ENCODE measurements around the gene MYLK4.

The MYLK4 gene

DNA sequence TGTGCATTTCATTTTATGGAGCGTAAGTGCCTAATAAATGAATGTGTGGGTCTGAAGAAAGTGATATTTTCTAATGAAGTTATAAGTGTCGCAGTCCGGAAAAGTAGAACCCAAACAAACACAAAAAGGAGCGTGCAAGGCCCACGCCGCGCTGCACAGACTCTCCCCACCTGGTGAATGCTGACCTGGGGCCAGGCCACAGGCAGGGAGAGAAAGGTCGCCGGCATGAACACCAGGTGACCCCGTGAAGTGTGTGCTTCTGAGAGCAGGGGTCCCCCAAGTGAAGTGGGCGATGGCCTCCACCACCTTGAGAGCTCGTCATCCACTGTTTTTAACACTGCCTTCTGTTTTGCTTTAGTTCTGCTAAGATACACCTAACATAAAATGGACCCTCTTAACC is 114.8 kb downstream of the MYLK4 start:
- in situ Hi-C loops (cut with HindIII; ENCODE audit: low sequenced_read_pairs), result loop anchor here (25.0 kb wide), 1 partner anchor 449 kb away; no protein-coding TSS in a partner anchor

DNA sequence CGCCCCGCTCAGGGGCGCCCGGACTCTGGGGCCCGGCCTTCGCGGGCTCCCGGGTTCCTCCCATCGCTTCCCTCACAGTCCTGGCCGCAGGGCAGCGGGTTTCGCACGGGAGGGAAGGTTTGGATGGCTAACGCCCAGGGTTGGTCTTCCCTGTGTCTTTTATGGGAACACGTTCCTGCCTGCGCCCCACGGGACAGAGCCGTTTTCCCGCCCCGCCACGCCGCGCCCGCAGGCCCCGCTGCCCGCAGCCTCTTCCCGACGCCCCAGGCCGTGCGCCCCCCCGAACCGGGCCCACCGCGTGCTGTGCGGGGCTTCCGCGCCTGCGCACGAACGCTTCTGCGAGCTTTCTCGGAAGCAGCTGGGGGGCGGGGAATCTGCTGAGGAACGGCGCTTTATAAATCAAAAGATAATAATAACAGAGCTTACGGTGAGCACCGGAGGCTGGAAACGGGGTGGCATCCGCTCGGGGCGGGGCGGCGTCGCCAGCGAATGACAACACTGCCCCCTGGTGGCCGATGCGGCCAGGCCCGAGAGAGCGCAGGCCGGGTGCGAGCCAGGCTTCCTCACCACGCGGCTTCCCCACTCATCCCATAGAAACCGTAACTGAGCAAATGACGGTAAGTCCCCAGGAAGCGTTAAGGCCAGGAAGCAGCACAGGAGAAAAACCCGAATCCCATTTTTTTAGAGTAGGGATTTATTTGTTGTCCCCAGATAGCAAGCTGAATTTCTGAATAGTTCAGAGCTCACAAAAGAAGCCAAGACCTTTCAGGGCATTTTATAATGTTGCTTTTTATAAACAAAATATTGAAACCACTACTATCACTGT is 116.4 kb downstream of the MYLK4 start:
- in situ Hi-C loops (cut with HindIII; ENCODE audit: low sequenced_read_pairs), result loop anchor here (25.0 kb wide), 1 partner anchor 447 kb away; no protein-coding TSS in a partner anchor

DNA sequence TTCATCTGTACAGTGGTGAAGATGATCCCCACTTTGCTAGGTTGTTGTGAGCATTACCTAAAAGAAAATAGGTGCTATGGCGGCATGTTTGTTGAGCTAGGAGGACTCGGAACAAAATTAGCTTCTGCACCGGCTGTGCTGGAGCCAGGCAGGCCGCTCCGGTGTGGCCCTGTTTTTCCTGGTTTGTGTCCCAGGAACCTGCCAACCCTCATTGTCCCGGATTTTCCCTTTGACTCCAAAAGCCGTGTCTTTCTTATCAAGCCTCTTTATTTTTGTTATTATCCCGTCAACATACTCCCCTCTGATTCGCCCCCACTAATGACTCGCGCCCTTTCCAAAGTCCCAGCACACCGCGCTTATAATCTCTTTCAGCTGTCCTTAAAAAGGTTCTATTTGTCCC is 117.0 kb downstream of the MYLK4 start:
- in situ Hi-C loops (cut with HindIII; ENCODE audit: low sequenced_read_pairs), result loop anchor here (25.0 kb wide), 1 partner anchor 446 kb away; no protein-coding TSS in a partner anchor

DNA sequence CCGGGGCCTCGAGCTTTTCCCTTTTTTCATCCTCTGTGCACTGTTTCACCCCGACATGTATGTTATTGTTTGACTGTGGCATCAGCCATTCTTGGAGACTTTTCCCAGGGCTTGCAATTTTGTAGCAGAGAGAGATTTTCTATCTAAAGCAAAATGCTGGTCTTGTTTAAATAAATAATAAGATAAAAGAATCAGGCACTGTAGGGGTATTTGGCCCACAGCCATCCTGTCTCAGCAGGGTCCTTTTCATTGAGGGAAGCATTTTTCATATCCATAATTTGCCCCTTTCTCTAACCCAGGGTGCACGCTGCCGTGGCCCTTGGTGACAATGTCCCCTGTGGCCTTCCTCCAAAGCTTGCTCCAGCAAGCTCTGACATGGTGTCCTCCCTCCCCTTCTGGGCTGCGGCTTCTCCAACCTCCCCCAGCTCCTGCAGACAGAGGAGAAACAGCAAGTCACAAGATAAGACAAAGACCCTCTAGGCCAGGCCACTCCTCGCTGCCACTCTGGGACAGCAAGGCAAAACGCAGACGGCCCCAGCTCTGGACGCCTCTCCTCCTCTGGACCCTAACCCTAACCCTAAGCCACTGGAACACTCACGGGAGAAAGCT is 117.6 kb downstream of the MYLK4 start:
- in situ Hi-C loops (cut with HindIII; ENCODE audit: low sequenced_read_pairs), result loop anchor here (25.0 kb wide), 1 partner anchor 446 kb away; no protein-coding TSS in a partner anchor

DNA sequence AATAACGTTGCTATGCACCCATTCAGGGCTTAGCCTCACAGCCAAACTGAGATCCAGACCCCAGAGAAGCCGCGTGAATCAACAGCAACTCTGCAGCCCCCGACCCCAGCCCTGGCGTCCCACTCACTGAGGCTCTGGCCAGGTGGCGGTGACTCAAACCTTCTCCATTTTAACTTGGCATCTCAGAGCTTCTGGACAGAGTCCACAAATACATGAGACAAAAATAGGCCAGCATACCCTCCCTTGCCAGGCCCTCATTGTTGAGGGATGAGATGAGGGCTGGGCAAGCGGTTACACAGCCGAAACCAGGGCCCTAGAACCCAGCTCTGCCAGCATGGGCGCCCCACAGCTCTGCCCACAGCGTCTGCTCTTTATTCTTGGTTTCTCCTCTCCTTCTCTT is 118.4 kb downstream of the MYLK4 start:
- in situ Hi-C loops (cut with HindIII; ENCODE audit: low sequenced_read_pairs), result loop anchor here (25.0 kb wide), 1 partner anchor 445 kb away; no protein-coding TSS in a partner anchor

DNA sequence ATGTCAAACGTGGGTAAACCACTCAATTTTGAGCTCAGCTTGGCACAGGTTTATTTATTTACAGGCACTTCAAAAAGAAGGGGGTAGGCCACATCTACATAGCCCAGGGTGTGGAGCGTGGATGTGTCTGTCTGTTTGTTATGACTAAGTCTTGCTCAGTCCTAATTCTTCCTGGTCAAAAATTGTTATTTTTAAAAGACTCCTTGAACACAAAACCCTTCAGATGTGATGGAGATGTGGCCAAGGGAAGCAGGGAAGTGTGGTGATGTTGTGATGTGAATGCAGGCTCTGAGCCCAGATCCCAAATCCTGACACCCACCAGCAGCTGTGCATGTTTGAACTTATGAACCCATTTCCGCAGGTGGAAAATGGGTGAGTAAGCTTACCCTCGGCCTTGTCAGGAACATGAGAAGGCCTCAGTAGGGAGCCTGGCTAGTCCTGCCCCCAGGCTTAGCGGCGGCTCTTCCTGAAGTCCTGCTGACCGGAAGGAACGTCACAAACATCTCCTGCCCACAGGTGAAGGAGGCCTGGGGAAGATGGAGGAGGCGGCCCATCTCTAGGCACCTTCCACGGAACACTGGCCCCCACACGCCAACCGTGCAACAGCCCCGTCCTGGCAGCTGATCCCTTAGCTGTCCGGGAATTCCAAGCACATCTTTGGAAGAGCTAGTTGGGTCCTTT is 119.7 kb downstream of the MYLK4 start:
- in situ Hi-C loops (cut with HindIII; ENCODE audit: low sequenced_read_pairs), result loop anchor here (25.0 kb wide), 1 partner anchor 444 kb away; no protein-coding TSS in a partner anchor

DNA sequence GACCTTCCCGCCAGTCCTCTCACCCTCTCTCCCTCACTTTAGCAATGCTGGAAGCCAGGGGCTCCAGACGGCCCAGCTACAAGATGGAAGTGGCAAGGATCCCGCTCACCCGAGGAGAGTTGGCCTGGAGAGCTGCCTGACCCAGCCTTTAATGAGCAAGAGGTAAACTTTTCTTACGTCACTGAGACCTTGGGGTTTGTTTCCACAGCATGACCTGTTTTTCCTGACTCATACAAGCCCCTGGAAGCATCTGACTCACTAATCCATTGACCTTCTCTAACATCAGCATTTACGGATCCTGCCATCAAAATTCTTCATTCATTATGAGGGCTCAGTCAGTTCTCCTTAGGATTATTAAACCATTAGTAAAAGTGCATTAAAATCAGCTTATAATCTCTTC is 120.4 kb downstream of the MYLK4 start:
- in situ Hi-C loops (cut with HindIII; ENCODE audit: low sequenced_read_pairs), result loop anchor here (25.0 kb wide), 1 partner anchor 443 kb away; no protein-coding TSS in a partner anchor

DNA sequence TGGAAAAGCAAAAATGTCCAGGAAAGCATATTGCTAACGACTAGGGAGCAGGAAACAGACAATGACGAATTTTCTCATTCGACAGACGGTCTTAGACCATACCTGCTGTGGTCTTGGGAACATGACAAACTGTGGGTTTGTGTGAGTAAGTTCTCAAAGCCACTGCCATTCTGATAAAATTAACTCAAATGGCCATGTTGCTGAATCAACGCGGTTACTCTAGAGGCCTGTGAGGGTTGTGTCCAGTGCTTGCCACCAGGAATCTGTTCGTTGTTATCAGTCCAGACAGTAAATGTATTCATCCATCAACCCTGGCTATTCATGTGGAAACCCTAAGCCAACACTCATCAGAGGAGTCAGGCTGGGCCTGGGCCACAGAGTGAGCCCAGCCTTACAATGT is 124.3 kb downstream of the MYLK4 start:
- in situ Hi-C loops (cut with HindIII; ENCODE audit: low sequenced_read_pairs), result loop anchor here (5.0 to 25.0 kb wide), 2 partner anchors 439 to 1024 kb away; no protein-coding TSS in a partner anchor

DNA sequence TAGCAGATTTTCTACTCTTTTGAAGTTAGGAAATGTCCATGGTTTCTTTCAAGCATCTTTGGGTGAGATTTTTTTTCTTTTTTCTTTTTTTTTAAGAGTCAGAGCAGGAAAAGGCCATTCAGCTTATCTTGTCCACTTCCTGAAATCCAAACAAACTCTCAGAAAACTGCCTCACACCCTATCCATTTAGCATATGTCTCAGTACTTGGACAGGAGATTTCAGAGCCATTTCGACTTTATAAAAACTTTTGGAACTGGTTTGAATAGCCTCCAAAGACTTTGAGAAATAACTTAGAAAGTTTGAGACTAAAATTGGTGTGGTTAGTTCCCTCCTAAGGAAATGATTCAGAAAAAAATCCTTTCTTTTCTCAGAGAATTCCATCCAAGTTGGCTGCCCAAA is 125.1 kb downstream of the MYLK4 start:
- in situ Hi-C loops (cut with HindIII; ENCODE audit: low sequenced_read_pairs), result loop anchor here (5.0 to 25.0 kb wide), 2 partner anchors 438 to 1023 kb away; no protein-coding TSS in a partner anchor

DNA sequence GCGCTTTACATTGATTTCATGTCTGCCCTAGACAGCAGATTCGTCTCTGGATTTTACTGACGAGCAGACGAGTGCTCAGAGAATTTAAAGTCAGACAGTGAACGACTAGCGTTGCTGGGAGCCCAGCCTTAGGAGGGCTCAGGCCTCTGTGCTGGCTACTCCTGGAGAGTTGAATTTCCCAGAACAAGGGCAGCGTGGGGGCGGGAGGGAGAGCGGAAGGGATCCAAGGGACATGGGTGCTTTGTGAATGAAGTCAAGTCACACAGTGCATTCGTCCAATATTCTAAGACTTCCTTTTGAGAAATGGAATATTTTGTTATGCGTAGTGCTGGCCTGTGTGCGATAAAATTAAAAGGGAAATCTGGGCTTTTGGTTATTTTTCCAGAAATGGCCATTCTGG is 126.5 kb downstream of the MYLK4 start:
- in situ Hi-C loops (cut with HindIII; ENCODE audit: low sequenced_read_pairs), result no loop called here

DNA sequence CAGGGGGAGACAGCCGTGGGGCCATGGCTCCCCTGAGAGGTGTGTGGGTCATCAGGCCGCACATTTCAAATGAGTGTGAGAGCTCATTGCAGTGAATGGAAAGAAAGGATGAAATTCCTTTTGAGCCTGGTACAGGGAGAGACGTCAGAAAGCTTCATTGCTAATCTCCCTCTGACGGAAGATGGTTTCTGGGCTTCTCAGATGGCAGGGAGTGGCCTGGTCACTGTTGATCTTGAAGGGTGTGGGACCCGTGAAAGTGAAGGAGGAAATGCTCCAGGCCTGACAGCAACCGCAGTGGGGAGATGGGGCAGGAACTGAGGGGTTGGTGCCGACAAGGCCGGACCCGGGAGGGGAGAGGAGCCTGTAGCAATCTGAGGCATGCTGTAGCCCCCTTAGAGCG is 127.4 kb downstream of the MYLK4 start:
- in situ Hi-C loops (cut with HindIII; ENCODE audit: low sequenced_read_pairs), result no loop called here

DNA sequence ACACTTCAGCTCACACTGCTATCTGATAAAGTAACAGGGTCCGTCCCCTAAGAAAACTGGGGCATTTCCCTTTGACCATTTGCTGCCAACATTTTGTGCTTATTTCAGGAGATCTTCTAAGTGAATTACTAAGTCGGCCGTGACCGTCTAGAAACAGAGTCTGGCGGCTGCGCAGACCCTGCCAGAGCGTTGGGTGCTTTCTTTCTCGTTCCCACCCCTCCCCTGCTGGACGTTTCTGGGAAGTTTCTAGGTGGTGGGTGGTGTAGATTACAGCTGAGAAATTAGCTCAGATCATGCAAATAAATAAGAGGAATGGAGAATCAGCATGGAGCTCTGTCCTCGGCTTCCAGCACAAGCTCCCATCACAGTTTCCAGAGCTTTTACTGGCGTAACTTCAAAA is 128.1 kb downstream of the MYLK4 start:
- in situ Hi-C loops (cut with HindIII; ENCODE audit: low sequenced_read_pairs), result no loop called here

DNA sequence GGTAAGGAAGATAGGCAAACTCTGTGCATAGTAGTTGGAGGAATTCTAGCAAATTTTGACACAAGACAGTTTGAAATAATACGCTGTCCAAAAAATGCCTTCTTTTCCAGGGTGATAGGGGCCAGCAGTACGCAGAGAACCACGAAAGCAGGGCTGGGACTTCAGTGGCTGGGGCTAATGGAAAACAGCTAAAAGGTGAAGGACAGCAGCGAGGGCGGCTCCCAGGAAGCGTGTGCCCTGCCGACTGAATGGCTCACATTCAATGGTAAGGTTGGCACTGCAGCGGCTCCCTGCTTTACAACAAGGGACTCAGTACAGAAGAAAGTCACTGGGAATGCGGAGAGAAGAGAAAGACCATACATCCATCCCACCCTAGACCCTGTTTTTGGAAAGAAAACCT is 131.1 kb downstream of the MYLK4 start:
- in situ Hi-C loops (cut with HindIII; ENCODE audit: low sequenced_read_pairs), result no loop called here

DNA sequence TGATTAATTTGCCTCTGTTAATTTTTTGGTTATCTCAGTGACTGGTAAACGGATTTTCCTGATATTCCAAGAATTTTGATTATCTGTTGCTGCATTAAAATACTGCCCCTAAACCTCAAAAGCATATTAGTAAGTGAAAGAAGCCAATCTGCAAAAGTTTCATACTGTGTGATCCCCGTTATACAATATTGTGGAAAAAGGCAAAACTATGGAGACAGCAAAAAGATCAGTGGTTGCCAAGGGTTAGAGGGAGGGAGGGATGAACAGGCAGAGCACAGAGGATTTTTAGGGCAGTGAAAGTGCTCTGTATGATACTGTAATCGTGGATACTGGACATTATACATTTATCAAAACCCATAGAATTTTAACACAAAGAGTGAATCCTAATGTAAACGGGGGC is 133.0 kb downstream of the MYLK4 start:
- in situ Hi-C loops (cut with HindIII; ENCODE audit: low sequenced_read_pairs), result no loop called here

DNA sequence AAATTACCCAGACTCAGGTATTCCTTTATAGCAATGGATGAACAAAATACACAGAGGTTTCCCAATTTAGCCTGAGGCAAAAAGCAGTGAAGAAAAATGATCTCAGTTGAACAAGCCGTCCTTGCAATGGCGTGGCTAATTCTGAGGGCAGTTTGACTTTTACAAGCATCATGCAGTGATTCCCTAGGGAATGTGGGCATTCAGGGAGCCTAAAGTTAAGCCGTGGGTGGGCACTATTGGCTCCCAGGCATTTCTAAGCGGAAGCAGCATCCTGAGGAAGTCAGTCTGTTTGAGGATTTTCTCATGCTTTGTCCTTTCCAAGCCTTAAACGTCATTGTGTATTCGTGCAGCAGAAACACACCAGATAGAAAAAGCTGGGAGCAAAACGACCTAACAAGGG is 133.9 kb downstream of the MYLK4 start:
- in situ Hi-C loops (cut with HindIII; ENCODE audit: low sequenced_read_pairs), result no loop called here

DNA sequence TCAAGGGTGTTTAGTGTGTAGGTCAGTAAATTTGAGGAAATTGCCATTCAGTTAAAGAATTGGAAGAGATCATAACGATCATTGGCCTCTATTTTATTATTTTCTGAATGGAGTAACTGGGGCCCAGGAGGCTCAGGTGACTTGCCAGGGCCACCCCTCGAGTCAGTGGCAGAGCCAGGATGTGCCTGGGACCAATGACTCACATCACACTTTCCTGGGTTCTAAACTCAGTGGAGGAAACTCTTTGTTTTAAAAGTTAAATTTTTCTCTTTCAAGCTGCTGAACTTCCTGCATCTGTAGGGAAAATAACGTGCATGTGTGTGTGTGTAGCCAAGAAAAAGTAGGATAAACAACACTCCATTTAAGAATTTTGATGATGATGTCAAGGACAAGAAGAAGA is 135.5 kb downstream of the MYLK4 start:
- in situ Hi-C loops (cut with HindIII; ENCODE audit: low sequenced_read_pairs), result no loop called here

DNA sequence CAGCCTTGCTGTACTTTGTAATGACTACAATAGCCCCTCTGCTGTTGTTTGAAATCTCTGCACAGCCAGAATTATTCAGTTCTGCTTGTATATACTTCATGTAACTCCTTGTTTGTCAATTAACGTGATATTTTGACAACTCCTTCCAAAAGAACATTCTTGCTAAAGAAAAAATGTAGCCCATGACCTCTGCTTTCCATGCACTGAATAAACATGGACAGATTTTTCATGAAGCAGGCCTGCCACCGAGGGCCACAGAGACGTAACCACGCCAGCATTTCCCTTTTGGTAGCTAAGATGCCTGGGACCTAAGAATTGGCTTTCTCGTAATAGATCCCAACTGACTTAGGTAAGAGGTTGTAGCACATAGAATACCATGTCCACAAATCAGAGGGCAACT is 135.9 kb downstream of the MYLK4 start:
- in situ Hi-C loops (cut with HindIII; ENCODE audit: low sequenced_read_pairs), result no loop called here

DNA sequence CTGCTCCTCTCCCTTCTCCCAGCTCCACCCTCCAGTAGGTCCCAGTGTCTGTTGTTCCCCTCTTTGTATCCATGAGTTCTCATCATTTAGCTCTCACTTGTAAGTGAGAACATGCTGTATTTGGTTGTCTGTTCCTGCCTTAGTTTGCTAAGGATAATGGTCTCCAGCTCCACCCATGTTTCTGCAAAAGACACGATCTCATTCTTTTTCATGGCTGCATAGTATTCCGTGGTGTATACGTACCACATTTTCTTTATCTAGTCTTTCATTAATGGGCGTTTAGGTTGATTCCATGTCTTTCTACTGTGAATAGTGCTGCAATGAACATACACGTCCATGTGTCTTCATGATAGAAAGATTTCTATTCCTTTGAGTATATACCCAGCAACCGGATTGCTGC is 136.6 kb downstream of the MYLK4 start:
- in situ Hi-C loops (cut with HindIII; ENCODE audit: low sequenced_read_pairs), result no loop called here
